DMS 273 treated with DMSO at 0.1 percent for 48 hours (cell line): ENCODE measurements around the gene LRRK1.
"Not testable (repeated sequence)": the region's sequence is repeated elsewhere in the genome, so short reads cannot be mapped to it uniquely, and the experiment has no call there.

Experiments
- DNase-seq: peaks from one replicate; lab custom pipeline; 2025; lab: John Stamatoyannopoulos, UW

LRRK1 gene

DNA sequence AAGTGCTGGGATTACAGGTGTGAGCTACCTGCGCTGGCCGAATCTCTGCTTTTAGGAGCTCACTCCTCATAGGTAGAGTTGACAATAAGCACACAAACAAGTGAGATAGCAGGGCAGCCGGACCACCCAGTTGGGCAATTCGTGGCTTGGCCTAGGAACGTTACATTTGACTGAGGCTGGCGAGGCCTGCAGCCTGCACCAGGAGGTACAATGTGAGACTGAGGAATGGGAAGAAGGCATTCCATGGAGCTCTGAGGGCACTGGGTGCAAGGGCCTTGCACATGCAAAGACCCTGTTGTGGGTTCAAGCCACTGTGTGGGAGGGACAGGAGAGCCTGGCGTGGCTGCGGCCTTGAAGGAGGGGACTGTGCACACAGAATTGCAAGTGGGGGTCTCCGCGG lies 152.5 kb downstream of the LRRK1 start:
- no peak for DNase-seq

- DNase-seq = not testable (repeated sequence)
Measured at GRCh38 chr15:101072235-101072634, 153.1 kb downstream of the LRRK1 start.

DNA sequence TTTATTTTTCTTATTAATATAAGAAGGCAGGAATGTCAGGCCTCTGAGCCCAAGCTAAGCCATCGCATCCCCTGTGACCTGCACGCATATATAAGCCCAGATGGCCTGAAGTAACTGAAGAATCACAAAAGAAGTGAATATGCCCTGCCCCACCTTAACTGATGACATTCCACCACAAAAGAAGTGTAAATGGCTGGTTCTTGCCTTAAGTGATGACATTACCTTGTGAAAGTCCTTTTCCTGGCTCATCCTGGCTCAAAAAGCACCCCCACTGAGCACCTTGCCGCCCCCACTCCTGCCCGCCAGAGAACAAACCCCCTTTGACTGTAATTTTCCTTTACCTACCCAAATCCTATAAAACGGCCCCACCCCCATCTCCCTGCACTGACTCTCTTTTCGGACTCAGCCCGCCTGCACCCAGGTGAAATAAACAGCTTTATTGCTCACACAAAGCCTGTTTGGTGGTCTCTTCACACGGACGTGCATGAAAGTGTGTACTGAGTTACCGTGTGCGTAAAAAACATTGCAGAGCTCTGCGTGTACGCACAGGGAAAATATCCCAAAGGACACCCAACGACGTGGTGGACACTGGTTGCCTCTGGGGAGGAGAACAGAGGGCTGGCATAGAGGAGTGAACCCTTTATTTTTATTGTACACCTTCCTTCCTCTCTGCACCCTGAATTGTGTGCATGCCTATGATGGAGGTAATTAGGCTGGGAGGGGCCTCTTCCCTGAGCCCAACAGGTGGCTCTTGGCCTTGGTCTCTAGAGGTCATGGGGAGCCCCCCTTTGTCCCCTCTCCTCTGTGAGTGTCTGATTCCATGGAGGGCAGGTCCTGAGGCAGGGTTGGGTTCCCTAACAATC lies 158.9 kb downstream of the LRRK1 start:
- DNase-seq = not testable (repeated sequence)

DNA sequence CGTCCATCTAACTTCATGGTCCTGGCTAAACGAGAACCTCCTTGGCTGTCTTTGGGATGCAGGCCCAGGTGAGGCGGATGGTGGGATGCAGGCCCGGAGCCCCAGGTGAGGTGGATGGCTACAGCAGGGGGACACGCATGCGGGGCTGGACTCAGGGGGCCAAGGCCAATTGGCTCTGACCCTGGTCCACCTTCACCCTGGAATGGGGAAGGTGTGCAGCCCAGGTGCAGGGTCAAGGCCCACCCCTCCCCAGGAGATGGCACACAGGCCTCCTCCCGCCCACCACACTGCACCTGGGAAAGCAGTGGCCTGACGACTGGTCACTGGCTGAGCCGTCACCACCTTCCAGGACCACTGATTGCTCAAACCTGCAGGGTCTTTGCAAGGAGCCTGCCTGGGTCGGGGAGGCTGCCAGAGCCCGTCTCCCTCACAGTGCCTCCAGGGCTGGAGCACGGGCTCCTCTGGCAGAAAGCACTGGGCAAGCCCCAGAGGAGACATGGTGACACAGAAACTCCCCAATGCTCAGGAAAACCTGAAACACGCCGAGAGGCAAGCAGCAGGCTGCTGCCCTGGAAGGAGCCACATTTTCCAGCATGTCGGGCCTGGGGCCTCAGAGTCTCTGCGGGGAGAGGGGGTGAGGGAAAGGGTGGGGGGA lies 159.6 kb downstream of the LRRK1 start:
- no peak for DNase-seq

DNA sequence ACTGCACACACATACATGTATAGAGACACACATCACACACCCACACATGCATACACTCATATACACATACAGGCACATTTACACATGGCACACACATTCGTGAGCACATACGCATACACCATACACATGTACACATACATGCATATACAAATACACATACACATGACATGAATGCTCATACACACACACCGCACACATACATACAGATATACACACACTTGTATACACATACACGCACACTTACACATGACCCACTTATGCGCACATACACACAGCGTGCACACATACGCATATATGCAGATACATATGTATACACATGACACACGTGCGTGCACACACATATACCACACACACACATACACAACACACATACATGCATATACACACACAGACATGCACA lies 162.7 kb downstream of the LRRK1 start:
- no peak for DNase-seq

- DNase-seq = no peak
Measured at GRCh38 chr15:101083336-101084045, 164.3 kb downstream of the LRRK1 start.

DNA sequence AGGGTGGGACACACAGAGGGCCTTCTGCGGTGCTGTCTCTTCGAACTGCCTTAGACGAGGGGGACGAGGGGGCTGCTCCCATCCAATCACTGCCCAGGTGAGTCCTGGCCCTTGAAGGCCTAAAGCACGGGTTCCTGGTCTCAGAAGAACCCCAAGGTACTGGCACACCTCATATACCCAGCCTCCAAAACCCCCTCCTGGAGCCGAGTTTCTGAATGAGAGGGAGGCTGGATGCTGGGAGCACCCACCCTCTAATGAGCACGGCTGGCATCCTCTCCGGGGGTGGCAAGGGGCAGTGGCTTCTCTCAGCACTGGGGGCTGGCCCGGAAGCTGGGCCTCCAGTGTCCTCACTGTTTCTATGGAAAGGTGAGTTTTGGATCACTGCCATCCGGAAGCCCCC lies 165.6 kb downstream of the LRRK1 start:
- no peak for DNase-seq

DNA sequence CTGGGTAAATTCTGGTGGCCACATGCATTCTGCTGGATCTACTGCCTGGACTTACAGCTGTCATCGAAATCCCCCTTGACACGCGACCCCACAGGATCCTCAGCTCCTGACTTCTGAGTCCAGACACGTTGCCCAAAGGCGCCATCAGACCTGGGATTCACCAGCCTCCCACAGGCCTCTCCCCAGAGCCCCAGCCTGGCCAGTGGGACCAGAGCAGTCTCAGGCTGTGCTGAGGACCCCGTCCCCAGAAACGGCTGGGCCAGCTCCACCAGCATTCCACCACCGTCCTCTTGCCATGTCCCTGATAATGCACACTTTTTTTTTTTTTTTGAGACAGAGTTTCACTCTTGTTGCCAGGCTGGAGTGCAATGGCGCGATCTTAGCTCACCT lies 166.1 kb downstream of the LRRK1 start:
- DNase-seq = no peak

DNA sequence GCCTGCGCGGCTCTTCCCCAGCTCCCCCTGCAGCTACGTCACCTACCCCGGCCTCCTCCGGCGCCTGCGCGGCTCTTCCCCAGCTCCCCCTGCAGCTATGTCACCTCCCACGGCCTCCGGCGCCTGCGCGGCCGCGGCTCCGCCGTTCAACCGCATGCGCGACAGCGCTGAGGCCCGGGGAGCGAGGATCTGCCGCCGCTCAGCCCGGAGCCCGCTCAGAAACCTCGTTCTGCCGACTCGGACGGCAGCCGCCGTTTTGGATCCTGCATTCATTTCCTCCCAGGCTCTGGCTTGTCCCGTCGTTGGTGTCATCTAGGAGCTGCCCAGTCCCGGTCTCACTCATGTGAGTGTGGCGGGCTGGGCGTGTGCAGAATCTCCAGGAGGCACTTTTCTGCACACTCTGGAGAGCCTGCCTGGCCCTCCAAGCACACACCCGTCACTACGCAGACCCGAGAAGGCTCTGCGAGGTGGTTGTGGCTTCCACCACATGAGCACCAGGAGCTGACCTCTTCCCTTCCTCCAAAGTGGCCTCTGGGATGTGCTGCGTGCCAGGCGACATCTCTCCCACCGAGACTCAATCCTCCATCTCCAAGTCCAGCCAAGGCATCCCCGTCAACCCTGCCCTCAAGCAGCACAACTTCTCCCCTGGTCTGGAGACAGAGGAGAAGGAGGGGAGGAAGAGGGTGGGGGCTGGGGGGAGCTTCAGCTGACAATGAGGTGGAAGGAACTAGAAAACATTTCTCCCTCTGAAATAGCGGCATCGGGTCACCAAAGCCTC lies 167.4 kb downstream of the LRRK1 start:
- DNase-seq = no peak

DNA sequence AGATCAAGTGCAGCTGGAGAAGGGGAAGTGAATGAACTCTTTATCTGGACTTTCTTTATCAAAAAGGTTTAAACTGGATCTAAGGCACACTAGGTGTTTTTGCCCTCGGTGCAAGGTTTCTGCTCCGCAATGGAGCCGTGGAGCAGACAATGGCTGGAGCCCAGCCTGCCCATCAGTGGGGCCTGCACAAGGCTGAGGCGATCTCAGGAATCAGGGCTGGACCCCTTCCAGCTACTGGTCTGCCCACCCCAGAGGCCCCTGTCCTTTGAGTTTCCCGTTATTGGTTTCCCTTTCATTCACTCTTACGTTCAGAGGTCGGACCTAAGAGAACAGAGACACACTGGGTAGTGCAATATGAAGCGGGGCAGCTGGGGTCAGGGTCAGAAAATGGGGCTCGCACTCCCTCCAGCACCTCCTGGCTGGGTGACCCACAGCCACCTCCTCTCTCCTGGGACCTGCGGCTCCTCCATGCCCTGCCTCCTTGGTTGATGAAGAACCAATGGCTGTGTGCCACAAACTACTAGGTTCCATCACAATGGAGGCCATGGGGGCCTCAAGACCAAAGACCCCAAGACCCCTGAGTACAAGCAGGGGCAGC lies 168.1 kb downstream of the LRRK1 start:
- DNase-seq = no peak

DNA sequence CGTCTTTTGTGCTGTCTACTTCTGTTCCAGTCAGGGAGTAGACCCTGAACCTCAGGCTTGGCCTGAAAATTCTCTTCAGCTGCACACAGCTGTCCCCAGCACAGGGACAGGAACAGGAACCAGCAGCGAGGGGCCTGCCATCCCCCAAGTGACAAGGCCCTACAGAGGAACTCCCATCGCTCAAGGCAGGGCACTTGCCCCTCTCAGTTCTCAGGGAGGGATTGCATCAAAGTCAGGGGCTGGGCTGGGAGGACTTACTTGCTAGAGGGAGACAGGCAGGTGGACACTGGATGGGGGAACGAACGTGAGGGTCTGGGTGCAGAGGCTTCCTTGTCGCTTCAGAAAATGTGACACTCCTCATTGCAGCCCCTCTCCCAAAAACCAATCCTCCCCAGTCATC lies 169.1 kb downstream of the LRRK1 start:
- DNase-seq = no peak

DNA sequence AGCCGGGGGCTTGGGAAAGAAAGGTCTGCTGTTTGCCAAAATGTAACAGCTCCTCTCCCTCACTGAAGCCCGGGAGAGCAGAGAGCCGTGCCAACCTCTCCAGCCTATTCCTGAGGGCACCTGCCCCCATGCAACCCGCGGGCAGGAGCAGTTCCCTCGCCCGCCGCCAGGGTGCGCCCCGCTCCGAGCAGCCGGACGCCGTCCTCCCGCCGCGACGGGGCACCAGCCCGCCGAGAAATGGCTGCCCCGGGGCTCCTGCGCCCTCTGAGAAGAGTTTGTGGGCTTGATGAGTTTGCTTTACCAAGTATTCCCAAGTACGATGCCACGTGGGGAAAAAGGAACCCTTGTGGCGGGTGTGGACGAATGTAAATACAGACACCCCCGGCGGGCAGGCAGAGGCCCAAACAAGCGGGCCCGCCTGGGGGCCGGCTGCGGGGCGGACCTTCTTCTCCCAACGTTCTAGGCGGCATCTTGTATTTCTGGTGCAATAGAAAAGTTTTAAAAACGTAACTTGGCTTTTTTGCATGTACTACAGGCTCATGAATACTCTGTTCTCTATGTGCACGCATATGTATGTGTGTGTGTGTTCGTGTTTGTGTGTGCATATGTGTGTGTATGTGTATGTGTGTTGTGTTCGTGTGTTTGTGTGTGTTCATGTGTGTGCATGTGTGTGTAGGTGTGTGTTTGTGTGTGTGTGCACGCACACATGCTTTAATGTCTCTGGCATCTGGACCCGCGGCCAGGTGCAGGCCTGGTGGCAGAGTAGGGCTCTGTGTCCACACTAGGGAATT lies 169.8 kb downstream of the LRRK1 start:
- DNase-seq = no peak

GRCh38 chr15:101089579-101090427 lies 170.6 kb downstream of the LRRK1 start:
- no peak for DNase-seq

DNA sequence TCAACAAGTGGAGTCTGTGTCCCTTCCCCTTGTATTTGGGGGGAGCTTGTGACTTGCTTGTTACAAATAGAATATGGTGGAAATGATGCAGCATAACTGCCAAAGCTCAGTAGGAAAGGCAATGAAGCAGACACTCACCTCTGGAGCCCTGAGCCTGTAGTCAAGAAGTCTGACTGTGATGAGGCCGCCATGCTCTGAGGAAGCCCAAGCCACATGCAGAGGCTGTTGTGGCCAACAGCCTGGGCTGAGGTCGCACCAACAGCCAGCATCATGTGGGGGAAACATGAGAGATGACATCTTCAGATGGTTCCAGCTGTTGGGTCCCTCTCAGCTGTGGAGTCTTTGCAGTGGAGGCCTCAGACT lies 171.3 kb downstream of the LRRK1 start:
- no peak for DNase-seq

DNA sequence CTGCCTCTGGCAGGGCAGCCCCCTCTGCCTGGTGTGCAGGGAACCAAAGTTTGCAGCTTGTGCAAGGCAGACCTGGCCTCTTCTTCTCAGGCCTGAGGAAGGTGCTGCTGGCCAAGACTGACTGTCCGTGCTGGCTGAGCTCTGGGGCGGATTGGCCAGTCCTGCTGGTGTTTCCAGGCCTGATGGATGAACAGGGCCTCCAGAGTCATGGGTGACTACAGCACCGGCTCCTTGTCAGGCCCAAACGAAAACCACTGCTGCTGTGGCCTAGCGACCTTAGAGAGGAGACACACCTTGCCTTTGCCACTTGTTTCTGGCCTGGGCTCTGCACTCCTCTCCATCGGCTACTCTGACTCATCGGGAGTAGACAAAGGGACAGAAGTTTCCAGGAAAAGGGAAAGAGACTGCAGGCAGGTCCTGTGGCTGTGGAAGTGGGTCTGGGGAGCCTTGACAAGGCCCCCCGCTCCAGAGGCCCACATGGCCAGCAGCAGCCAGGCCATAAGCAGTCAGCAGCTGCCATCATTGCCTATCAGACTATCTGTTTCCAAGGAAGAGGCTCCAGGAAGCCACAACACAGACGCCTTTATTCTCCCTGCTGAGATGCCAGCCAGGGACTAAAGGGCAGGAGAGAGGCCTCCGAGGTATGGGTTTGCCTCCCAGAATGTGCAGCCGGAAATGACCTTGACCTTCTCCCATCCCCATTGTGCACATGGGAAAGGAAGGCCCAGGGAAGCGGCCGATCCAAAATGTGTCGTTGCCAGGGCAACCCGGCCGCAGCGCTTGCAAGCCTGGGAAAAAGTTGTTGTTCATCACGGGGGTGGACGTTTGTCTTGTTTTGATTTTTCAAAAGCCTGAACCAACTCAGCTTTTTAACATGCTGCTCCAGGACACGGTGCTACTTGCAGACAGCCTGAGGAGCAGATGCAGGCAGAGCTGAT lies 172.2 kb downstream of the LRRK1 start:
- DNase-seq = no peak

- no peak for DNase-seq
Measured at GRCh38 chr15:101092156-101092866, 173.2 kb downstream of the LRRK1 start.

DNA sequence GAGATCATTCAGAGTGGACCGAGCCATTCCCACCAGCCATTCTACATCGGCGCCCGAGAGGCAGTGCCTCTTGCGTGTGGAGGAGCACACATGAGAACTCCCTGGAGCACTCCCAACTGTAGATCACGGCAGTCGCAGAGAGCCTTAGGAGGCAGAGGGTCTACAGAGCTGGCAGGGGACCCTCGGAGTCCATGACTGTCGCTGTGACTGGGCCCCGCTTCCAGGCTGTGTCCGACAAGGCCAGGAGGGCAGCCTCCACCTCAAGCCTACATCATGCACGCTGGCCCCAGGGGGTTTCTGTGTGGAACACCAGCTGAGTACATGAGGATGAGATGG lies 173.7 kb downstream of the LRRK1 start:
- no peak for DNase-seq

- DNase-seq = no peak
Measured at GRCh38 chr15:101093958-101094357, 174.8 kb downstream of the LRRK1 start.
